GM10248 (cell line): ENCODE measurements around the gene SAMHD1.

Source experiments
- CTCF ChIA-PET: fragments of 300-600 bp; sonication (Branson Sonifier 250); formaldehyde crosslinking; extraction: SDS; loops from one replicate; lab custom pipeline; 2021; ENCODE audit warnings: antibody characterized with exemption; lab: Yijun Ruan, JAX
- POLR2A ChIA-PET: fragments of 350-650 bp; sonication (Branson Sonifier 250); formaldehyde crosslinking; extraction: SDS; loops from one replicate; lab custom pipeline; 2020; ENCODE audit warnings: antibody characterized with exemption; lab: Yijun Ruan, JAX
- DNase-seq: peaks from one replicate; pipeline ENCODE4 v3.0.0; 2012; ENCODE audit errors: extremely low spot score
- CTCF ChIP-seq: IDR thresholded peaks from 2 replicates; pipeline ENCODE4 v1.5.1; 2012; ENCODE audit warnings: mild to moderate bottlenecking, low read depth; ENCODE audit errors: extremely low read depth, missing control alignments, control extremely low read depth

Gene SAMHD1

GRCh38 chr20:36893801-36894200, 57.7 kb downstream of the SAMHD1 start:
- DNase-seq, result no peak
- ChIA-PET CTCF (interaction anchor here (1.1 to 2.7 kb wide), 4 partner anchors 9 to 26 kb away, joined by 3 to 6 read pairs (median 4); no protein-coding TSS in a partner anchor), POLR2A (no interaction called here)
- TF ChIP-seq CTCF, result no peak

DNA sequence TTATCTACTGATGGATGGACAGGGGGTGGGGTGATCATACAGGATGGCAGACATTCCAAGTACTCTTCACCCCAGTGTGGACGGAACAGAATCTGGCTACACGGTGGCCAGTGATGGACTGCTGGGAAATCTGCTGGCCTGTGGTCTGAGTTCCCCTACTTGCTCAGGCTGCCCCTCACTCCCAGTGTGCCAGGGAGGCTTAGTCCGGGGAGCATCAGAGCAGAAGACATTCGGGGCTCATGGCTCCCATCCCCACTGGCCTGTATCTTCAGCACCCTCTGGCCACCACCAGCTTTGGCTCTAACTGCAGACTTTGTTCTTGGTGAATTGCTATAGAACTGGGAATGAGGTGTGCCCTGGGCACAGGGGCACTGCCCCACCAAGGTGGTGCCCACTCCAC, 60.3 kb downstream of the SAMHD1 start:
- POLR2A ChIA-PET, result no interaction called here
- TF ChIP-seq CTCF, result no peak
- CTCF ChIA-PET, result interaction anchor here (2.1 to 5.6 kb wide), 2 partner anchors 27 to 82 kb away, joined by 6 to 37 read pairs; a partner anchor contains a TSS
- DNase-seq, result no peak

DNA sequence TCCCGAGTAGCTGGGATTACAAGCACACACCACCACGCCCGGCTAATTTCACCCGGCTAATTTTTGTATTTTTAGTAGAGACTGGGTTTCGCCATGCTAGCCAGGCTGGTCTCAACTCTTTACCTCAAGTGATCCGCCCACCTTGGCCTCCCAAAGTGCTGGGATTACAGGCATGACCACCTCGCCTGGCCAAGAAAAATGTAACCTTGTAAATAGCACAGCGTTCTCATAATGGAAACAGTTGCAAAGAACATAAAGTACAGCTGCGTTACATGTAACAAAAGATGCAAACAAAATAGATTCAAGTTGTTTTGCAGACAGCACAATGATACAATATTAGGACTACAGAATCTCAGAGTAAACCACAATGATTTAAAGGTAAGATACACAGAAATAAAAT, 60.9 kb downstream of the SAMHD1 start:
- POLR2A ChIA-PET, result no interaction called here
- no peak for TF ChIP-seq CTCF
- CTCF ChIA-PET, result interaction anchor here (2.1 to 5.6 kb wide), 2 partner anchors 27 to 81 kb away, joined by 6 to 37 read pairs; a partner anchor contains a TSS
- DNase-seq, result no peak

DNA sequence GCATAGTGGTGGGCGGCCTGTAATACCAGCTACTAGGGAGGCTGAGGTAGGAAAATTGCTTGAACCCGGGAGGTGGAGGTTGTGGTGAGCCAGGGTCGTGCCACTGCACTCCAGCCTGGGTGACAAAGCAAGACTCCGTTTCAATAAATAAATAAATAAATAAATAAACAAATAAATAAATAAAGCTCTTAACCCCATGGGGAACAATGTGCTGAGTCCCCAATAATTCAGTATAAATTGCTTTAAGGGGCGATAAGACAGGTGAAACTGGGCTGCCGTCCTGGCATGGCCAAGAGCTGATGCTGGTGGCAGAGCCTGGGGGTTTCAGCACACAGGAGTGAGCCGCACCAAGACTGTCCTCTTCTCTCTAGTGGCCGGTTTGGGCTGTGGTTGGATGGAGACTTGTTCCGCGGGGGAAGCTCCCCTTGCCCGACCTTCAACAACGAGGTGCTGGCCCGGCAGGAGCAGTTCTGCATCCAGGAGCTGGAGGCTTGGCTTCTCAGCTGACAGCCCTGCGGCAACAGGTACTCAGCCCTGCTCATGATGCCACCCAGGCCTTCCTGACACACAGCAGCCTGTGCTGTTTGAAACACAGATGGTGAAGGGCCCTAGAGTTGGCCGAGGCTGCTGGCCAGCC, 62.5 kb downstream of the SAMHD1 start:
- ChIA-PET CTCF (interaction anchor here (0.9 to 5.6 kb wide), 8 partner anchors 9 to 276 kb away, joined by 3 to 37 read pairs (median 8); partner anchors contain the start of gene NDRG3), POLR2A (no interaction called here)
- no peak for TF ChIP-seq CTCF
- no peak for DNase-seq

GRCh38 chr20:36887752-36888090, 63.8 kb downstream of the SAMHD1 start:
- DNase-seq, result no peak
- POLR2A ChIA-PET, result no interaction called here
- CTCF ChIA-PET, result interaction anchor here (1.0 to 5.6 kb wide), 9 partner anchors 10 to 221 kb away, joined by 3 to 37 read pairs (median 10); no protein-coding TSS in a partner anchor
- no peak for TF ChIP-seq CTCF

DNA sequence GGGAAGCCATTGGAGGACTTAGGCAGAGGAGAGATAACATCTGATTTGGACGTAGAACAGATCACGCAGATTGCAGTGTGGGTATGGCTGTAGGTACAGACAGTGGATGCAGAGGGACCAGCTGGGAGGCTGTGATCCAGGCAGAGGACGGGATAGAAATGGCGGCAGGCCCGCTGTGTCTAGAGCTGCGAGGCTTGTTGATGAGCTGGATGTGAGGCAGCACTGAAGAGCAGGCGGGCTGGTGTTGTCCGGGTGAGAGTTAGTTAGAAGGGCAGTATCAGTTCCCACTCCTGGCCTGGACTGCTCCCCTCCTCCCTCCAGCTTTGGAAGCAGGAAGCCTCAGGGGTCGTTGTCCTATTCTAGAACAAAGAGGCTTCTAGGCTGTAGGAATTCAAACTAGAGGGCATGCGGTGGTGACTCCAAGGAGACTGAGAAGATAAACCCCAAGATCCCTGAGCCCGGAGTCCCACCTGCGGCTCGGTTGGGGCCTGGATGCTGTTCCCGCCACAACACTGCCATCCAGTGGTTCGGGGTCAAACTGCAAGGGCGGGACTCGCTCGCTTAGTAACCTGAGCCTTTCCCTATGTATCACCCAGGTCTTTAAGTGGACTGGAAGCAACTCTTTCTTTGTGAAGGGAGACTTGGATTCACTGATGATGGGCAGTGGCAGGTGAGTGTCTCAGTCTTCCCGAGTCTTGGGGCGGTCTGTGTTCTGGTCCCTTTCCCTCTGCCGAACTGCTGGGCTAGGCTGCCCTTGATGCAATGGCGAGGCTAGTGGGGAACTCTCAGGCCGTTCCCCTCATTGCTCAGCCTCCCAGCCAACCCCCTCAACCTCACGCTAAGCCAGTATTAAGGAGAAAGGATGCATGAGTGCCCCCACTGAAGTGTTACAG, 64.4 kb downstream of the SAMHD1 start:
- ChIA-PET POLR2A (no interaction called here), CTCF (interaction anchor here (0.6 to 5.6 kb wide), 45 partner anchors 8 to 687 kb away, joined by 3 to 37 read pairs (median 4); partner anchors contain the start of genes DSN1, NDRG3 and TLDC2)
- peak; percentile 89 for DNase-seq
- TF ChIP-seq CTCF, result peak; percentile 93
